GM12892 (cell line): ENCODE measurements around the gene RRAGB.
A peak's percentile ranks its signal among the peaks of the same experiment; 100 is the strongest.

Experiments
- DNase-seq: peaks from one replicate; pipeline ENCODE4 v3.0.0; 2011; ENCODE audit not compliant: insufficient read length
- FAIRE-seq: peaks from 2 replicates; lab custom pipeline; 2011; peaks lifted over from hg19 to GRCh38; lab: Jason Lieb, UNC
- POLR2A ChIP-seq: IDR thresholded peaks from 2 replicates; pipeline ENCODE4 v1.6.1; 2011; ENCODE audit warnings: low read depth, low read length, control low read depth
- POLR2AphosphoS5 ChIP-seq: IDR thresholded peaks from 2 replicates; pipeline ENCODE4 v1.6.1; 2011; ENCODE audit warnings: low read depth, low read length, control low read depth
- TAF1 ChIP-seq: IDR thresholded peaks from 2 replicates; pipeline ENCODE4 v1.6.1; 2011; ENCODE audit warnings: low read depth, mild to moderate bottlenecking, control low read depth, low read length, borderline replicate concordance

RRAGB gene

GRCh38 chrX:55787063-55787462 is 69.5 kb downstream of the RRAGB start:
- no peak for FAIRE-seq
- no peak for DNase-seq
- TF ChIP-seq POLR2AphosphoS5: no peak
- TF ChIP-seq TAF1: no peak
- no peak for TF ChIP-seq POLR2A

GRCh38 chrX:55787727-55788126 is 70.2 kb downstream of the RRAGB start:
- FAIRE-seq (peak; percentile 73), DNase-seq (no peak)
- TF ChIP-seq POLR2A: no peak

- DNase-seq: no peak
- TF ChIP-seq TAF1: no peak
- TF ChIP-seq POLR2AphosphoS5: no peak
- no peak for TF ChIP-seq POLR2A
- peak; percentile 72 for FAIRE-seq
Measured at GRCh38 chrX:55794405-55794804, 76.9 kb downstream of the RRAGB start.

- no peak for DNase-seq
- TF ChIP-seq POLR2A: no peak
- FAIRE-seq: no peak
Measured at GRCh38 chrX:55796496-55796895, 78.9 kb downstream of the RRAGB start.

- TF ChIP-seq POLR2A: no peak
- FAIRE-seq (no peak), DNase-seq (no peak)
Measured at GRCh38 chrX:55801811-55802210, 84.3 kb downstream of the RRAGB start.
